ENCODE measurements around the gene NSUN2.
A peak's percentile ranks its signal among the peaks of the same experiment; 100 is the strongest.
"Not testable (repeated sequence)": the region's sequence is repeated elsewhere in the genome, so short reads cannot be mapped to it uniquely, and the experiment has no call there.

Gene NSUN2

DNA sequence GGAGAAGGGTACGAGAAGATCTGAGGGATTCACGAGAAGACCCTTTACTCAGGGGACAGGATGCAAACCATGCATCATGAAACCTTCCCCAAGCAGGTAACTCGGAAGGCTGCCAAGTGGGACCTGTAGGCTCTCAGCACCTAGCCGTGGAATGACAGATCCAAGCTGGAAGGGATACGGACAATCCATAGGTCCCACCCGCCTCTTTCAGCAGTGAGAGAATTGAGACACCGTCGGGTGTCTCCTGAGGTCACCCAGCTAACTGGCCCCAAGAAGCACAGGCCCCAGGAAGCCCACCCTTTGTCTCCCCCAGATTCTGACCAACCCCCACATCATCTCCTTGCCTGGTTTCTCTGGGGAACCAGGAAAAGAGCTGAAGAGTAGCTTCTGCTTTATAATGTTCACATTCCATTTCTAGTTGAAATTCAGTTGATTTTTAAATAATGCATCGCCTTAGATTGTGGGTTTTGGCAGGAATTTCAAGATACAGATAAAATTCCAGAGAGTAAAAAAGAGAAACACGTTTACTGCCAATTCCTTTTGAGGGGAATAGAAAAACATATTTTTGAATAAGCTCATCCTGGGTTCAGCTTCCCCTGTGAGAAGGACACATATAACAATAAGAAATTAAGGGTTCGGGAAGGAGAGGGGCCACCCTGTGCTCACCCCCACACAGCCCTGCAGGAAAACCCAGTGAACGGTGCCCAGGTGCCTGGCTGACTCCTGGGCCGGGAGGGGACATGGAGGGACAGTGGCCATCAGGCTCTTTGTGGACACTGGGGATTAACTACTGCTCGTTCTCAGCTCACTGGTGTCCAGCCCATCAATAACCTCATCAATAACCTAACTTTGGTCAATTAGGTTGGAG lies 51.1 kb downstream of the NSUN2 start:
- peak; percentile 24 for DNase-seq

GRCh38 chr5:6581090-6581489 lies 51.8 kb downstream of the NSUN2 start:
- DNase-seq: no peak

- no peak for DNase-seq
Measured at GRCh38 chr5:6579535-6579934, 53.3 kb downstream of the NSUN2 start.

DNA sequence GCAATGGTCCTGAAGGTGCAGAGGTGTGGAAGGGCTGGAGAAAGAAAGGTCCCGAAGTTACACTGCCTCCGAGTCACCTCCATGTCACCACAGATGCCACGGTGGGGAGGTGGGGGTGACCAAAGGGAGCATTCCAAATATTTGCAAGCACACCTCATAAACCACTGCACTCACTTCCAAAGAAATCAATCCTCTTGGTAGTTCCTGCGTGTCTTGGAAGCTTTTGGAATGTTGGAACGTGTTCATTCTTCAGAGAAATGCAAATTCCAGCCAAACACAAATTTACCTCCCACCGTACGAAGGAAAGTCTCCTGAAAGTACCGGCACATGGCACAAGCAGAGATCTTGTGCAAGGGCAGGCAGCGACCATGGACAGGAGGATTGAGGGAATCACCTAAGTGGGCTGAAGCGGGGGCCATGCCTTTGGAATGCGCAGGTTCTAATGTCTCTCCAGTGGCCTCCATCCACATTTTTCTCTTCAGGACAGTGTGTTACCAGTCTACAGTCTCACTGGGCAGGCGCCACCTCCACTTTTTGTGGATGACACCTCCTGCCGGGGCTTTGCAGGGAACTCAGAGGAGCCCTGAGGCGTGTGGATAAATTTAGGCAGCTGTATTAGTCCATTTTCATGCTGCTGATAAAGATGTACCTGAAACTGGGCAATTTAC lies 54.0 kb downstream of the NSUN2 start:
- no peak for DNase-seq

- DNase-seq: peak; percentile 52
Measured at GRCh38 chr5:6576861-6577501, 55.9 kb downstream of the NSUN2 start.

DNA sequence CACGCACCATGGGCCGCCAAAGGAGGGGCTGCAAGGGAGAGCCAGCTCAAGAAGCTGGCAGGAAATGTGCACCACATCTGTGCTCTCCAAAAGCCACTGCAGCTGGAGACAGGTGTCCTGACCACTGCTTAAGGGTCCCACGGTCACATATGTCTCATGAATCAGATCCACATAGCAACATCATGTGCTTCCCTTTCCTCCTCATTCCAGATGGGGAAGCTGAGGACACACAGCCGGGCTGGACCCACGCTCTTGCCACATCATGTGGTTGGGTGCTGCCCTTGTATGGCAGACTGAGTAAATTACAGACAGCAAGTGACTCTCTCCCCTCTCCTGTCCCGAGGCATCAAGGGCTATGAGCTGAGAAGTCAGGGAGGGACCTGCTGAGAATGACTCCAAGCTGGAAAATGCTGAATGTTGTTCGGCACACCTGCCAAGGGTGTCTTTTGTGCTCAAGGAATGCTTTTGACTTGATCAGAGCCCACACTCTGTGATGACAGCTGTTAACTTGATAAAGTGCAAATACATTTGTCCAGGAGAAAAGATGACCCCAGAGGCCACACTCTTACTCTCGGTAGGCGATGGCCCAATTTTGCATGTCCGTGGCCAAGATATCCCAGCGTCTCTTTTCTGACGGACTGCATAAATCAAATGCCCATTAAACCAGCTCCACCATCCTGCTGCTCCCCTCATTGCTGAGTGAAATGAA lies 58.2 kb downstream of the NSUN2 start:
- no peak for DNase-seq

DNA sequence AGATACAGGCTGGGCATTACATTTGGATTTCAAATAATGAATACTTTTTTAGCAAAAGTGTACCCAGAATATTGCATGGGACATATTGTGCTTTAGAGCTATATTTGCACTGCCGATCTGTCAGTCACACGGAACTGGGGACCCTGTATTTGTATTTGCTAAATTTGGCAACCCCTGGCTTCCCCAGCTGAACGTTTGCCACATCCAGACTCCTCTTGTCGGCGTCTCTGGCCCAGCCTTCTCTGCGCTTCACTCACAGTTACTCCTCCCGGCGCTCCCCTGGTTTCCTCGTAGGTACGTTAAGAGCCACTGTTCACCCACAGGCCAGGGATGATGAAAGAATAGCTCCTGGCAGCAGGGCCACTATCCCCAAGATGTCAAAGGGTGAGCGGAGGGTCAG lies 58.7 kb downstream of the NSUN2 start:
- no peak for DNase-seq

DNA sequence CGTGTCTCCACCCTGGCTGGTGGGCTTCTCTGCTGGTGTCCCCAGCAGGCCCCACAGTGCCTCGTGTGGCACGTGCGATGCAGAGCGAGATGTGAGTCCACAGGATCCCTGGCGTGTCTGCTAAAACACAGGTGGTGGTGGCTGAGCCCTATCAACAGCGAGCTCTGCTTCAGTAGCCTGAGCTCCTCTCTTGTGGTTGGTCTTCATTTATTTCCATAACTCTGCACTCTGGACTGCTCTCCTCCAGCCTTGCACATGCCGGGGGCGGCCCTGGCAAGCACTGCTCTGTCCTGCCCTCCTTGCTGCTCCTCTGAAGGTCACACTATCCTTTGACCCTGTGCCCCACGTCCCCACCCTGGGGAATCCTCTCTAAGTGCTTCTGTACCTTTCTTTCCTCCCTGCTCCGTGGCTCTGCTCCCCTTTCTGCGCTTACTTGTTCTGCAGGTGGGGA lies 59.2 kb downstream of the NSUN2 start:
- DNase-seq: no peak

DNA sequence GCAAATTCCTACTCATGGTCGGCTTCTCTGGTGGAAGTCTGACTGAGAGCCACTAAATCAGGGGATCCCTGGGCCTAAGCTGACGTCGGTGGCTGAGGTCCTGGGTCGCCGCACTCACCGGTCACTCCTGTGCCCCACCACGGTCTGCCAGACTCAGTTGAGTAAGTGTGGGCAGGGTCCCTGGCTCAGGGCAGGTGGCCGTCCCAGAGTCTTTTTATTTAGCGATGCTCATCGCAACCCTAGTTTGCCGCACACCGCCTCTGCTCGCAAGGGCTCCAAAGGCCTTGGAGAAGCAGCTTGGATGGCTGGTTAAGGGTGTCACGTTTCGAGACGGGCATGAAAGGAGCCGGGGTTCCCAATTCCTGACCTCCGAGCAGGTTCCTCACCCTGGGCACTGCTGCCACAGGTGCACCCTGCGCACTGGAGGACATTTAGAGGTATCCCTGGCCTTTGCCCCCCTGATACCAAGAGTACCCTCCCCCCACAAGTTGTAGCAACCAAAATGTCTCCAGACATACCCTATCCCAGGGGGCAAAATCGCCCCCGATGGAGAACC lies 59.9 kb downstream of the NSUN2 start:
- DNase-seq: no peak

GRCh38 chr5:6572086-6572824 lies 60.6 kb downstream of the NSUN2 start:
- no peak for DNase-seq

GRCh38 chr5:6571607-6572006 lies 61.2 kb downstream of the NSUN2 start:
- DNase-seq: not testable (repeated sequence)

- no peak for DNase-seq
Measured at GRCh38 chr5:6570530-6570929, 62.3 kb downstream of the NSUN2 start.

DNA sequence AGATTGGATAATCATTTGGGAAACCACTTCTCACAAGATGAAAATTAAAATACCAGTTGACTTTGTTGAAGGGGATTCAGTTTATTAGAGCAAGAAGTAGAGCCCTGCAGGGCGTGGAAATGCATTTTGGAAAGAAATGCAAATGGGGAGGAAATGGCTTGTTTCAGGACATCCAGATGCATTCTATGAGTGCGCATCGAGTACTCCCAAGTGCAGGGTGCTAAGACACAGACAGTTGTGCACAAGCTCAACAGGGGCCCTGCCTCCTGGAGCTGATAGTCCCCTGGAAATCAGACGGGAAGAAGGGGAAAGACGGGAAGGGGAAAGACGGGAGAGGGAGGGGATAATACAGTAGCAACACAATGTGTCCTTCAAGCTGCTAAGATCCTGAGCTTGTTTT lies 64.0 kb downstream of the NSUN2 start:
- no peak for DNase-seq

DNA sequence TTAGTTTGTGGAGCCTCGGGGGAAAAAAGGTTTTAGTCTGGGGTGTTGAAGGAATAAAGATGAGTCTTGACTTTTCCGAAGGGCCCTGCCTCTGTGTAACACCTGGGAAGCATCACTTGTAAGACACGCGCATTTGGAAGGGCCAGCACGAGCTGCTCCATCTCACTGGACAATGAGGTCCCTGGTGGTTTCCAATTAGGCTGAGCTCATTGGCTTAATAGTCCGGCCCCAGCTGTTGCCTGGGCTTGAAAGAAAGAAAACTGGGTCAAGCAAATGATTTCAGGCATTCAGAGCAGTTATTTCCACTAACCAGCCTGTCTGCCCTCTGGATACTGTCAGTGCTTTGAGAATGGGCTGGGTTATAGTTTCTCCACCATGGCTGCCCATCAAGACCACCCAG lies 64.5 kb downstream of the NSUN2 start:
- DNase-seq: no peak

- DNase-seq: no peak
Measured at GRCh38 chr5:6567835-6568234, 65.0 kb downstream of the NSUN2 start.

- no peak for DNase-seq
Measured at GRCh38 chr5:6567068-6567467, 65.8 kb downstream of the NSUN2 start.

- DNase-seq: no peak
Measured at GRCh38 chr5:6565492-6565891, 67.4 kb downstream of the NSUN2 start.

DNA sequence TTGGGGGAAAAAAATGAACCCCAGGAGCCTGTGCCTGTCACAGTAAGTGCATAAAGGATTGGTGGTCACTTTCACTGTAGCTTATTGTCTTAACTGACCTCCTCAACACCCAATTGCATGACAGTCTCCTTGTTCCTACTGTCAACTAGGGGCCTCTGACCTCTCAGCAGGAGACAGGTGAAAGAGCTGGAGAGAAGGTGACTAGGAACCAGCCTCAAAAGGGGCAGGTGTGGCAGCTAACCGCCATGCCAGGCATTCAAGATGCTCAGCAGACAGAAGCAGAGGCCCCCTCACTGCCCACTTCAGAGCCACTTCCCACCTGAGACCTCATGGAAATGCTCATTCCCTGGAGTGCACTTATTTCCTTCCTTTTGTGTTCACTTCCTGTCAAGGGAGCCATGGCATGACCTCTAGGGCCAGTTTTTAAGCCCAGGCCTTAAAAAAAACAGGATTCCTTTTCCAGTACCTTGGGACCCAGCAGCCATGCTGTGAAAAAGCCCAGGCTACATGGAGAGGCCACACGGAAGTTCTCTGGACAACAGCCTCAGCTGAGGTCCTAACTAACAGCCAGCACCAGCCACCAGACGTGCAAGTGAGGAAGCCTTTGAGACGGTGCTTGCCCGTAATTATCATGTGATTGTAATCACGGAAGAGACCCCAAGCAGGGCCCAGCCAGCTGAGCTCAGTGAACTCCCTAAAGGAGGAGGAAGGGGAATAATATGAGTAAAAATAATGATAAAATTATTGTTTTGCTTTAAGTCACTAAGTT lies 74.9 kb downstream of the NSUN2 start:
- DNase-seq: no peak

DNA sequence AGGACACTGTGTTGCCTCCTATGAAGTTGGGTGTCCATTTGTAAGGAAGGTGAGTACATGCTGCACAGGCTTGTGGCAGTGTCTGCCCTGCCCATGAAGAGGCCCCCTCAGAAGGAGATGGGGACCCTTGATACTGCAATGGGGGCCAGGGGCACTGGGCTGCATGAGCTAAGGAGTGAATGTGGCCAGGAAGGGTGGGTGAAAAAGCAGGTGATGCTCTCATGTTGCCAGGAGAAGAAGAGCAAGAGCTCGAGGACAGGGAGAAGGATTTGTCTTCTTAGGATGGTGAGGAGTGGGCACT lies 76.1 kb downstream of the NSUN2 start:
- no peak for DNase-seq

GRCh38 chr5:6556089-6556801 lies 76.6 kb downstream of the NSUN2 start:
- DNase-seq: peak; percentile 29

DNA sequence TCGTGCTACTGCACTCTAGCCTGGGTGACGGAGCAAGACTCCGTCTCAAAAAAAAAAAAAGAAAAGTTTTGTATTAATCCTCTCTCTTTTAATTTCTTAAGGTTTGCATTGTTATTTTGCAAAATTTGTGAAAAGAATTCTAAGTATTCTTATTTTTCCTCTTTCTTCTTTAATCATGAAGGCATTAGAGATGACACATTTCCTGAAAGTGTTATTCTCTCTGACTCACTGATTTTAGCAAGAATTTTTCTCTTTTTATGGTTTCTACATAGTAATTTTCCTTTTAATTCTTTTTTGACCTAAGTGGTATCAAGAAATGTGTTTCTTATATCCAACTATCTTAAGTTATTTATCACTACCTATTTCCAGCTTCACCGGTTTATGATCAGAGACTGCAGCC lies 78.0 kb downstream of the NSUN2 start:
- DNase-seq: peak; percentile 43

All from fibroblast of skin of back (primary cell).